Parathyroid adenoma (tissue), 2 donors: ENCODE measurements around the gene INSM2.
A peak's percentile ranks its signal among the peaks of the same experiment; 100 is the strongest.

ENCODE experiments used
- H2AFZ ChIP-seq: fragments of 300-600 bp; sonication (generic); one replicate; pipeline ENCODE4 v1.7.0; 2017; ENCODE audit warnings: antibody characterized with exemption, mild to moderate bottlenecking
- H3K27ac ChIP-seq: fragments of 300-600 bp; sonication (generic); one replicate; pipeline ENCODE4 v1.7.0; 2017
- H3K27me3 ChIP-seq: fragments of 300-600 bp; sonication (generic); one replicate; pipeline ENCODE4 v1.7.0; 2017; ENCODE audit warnings: low read length; ENCODE audit not compliant: control insufficient read depth, insufficient read depth
- H3K36me3 ChIP-seq: fragments of 300-600 bp; sonication (generic); one replicate; pipeline ENCODE4 v1.7.0; 2017; ENCODE audit warnings: low read length; ENCODE audit not compliant: control insufficient read depth, insufficient read depth
- H3K4me1 ChIP-seq: fragments of 300-600 bp; sonication (generic); one replicate; pipeline ENCODE4 v1.7.0; 2017; ENCODE audit warnings: control low read depth
- H3K4me2 ChIP-seq: fragments of 300-600 bp; sonication (generic); one replicate; pipeline ENCODE4 v1.7.0; 2017; ENCODE audit warnings: low read length
- H3K4me3 ChIP-seq: fragments of 300-600 bp; sonication (generic); one replicate; pipeline ENCODE4 v1.7.0; 2017; ENCODE audit warnings: low read depth, low read length
- H3K79me2 ChIP-seq: fragments of 300-600 bp; sonication (generic); one replicate; pipeline ENCODE4 v1.7.0; 2017; ENCODE audit warnings: control low read depth
- H3K9ac ChIP-seq: fragments of 300-600 bp; sonication (generic); one replicate; pipeline ENCODE4 v1.7.0; 2017; ENCODE audit warnings: mild to moderate bottlenecking
- H3K9me3 ChIP-seq: fragments of 300-600 bp; sonication (generic); one replicate; pipeline ENCODE4 v1.7.0; 2017; ENCODE audit warnings: low read length; ENCODE audit not compliant: control insufficient read depth
- TF ChIP-seq, protein P1 (sequence below): fragments of 300-600 bp; sonication (generic); IDR thresholded peaks from one replicate; pipeline ENCODE4 v1.7.0; 2017; ENCODE audit warnings: antibody characterized with exemption, mild to moderate bottlenecking
- donor health status: primary hyperparathyroidism.

The INSM2 gene, protein sequence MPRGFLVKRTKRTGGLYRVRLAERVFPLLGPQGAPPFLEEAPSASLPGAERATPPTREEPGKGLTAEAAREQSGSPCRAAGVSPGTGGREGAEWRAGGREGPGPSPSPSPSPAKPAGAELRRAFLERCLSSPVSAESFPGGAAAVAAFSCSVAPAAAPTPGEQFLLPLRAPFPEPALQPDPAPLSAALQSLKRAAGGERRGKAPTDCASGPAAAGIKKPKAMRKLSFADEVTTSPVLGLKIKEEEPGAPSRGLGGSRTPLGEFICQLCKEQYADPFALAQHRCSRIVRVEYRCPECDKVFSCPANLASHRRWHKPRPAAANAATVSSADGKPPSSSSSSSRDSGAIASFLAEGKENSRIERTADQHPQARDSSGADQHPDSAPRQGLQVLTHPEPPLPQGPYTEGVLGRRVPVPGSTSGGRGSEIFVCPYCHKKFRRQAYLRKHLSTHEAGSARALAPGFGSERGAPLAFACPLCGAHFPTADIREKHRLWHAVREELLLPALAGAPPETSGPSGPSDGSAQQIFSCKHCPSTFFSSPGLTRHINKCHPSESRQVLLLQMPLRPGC

DNA sequence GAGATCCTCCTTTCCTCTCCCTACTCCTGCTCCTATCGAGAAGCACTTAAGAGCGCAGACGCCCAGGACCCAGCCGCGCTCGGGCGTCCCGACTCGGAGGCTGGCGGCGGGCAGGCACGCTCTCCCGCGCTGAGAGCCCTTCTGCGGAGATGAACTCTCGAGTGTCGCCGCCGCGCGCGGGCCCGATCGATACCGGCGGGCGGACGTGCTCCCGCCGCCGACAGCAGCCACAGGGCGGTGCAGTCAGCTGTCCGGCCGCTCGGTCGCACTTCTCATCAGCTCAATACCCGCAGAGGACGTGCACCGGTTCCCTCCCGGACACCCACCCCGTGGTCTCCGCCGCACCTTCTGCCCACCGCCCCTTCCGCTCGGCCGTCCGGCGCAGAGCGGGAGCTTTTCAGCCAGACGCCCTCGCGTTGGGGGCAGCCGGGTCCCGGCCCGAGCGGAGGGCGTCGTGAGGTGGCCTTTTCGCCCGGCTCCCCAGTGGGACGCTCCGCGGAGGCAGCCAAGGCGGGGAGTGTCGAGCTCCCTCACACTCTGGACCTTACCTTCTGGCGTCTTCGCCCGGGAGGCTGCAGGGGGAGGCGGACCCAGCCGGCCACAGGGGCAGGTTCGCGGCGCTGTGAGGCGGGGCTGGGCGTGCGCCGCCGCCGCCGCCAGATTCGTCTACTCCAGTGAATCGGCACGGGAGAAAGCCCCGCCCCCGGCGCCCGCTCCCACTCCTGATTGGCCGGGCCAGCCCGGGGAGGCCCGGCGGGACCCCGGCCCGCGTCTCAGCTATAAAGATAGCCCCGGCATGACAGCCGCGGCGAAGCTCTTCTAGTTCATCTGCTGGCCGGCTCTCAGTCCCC is at the start of gene INSM2:
TSS of gene INSM2 (plus strand) at position 808 of the 851 bp plus-strand sequence. CDS start 89 bp downstream, outside the sequence.
- no peaks in the 10 kb centered on the region for H3K4me1 ChIP-seq
- peak within 1 kb of the TSS; percentile 76 for H3K27ac ChIP-seq
- TF ChIP-seq, protein P1, sequence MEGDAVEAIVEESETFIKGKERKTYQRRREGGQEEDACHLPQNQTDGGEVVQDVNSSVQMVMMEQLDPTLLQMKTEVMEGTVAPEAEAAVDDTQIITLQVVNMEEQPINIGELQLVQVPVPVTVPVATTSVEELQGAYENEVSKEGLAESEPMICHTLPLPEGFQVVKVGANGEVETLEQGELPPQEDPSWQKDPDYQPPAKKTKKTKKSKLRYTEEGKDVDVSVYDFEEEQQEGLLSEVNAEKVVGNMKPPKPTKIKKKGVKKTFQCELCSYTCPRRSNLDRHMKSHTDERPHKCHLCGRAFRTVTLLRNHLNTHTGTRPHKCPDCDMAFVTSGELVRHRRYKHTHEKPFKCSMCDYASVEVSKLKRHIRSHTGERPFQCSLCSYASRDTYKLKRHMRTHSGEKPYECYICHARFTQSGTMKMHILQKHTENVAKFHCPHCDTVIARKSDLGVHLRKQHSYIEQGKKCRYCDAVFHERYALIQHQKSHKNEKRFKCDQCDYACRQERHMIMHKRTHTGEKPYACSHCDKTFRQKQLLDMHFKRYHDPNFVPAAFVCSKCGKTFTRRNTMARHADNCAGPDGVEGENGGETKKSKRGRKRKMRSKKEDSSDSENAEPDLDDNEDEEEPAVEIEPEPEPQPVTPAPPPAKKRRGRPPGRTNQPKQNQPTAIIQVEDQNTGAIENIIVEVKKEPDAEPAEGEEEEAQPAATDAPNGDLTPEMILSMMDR = no peak
- H3K9me3 ChIP-seq = no peaks in the 10 kb centered on the region
- H3K79me2 ChIP-seq = no peaks in the 10 kb centered on the region
- H3K27me3 ChIP-seq = peaks cover 10% of the 10 kb centered on the region
- H3K4me2 ChIP-seq = peak within 1 kb of the TSS; percentile 60
- no peak within 1 kb of the TSS for H3K4me3 ChIP-seq
- peak within 1 kb of the TSS; percentile 8 for H3K9ac ChIP-seq
- H3K36me3 ChIP-seq = no peaks in the 10 kb centered on the region
- H2AFZ ChIP-seq = peak within 1 kb of the TSS; percentile 97

DNA sequence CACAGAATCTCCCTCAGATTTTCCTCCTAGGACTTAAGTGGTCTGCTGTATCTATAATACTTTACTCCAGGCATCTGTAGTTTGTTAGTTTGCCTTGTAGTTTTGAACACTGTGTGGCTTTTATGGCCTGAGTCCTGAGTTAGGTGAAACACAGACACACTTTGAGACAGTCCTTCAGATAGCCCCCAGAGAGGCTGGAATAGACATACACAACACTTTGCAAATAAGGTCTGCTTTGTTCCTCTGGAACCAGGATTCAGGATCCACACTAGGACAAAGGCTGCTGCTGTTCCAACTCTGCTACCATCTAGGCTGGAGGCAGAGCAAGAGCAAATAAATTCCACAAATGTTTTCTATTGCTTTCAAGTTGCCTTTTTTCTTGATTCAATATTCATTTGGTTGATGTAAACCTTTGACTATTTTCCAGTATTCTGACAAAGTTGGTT is 41.4 kb upstream of the INSM2 start:
- Histone ChIP-seq H3K9ac (no peak overlapping the region), H3K9me3 (no peaks in the 10 kb centered on the region), H3K4me1 (no peaks in the 10 kb centered on the region), H3K79me2 (no peaks in the 10 kb centered on the region), H3K4me2 (no peak overlapping the region), H3K36me3 (no peaks in the 10 kb centered on the region), H3K4me3 (no peak overlapping the region), H3K27ac (no peak overlapping the region), H3K27me3 (no peaks in the 10 kb centered on the region), H2AFZ (no peak overlapping the region)
- TF ChIP-seq, protein P1 = no peak

DNA sequence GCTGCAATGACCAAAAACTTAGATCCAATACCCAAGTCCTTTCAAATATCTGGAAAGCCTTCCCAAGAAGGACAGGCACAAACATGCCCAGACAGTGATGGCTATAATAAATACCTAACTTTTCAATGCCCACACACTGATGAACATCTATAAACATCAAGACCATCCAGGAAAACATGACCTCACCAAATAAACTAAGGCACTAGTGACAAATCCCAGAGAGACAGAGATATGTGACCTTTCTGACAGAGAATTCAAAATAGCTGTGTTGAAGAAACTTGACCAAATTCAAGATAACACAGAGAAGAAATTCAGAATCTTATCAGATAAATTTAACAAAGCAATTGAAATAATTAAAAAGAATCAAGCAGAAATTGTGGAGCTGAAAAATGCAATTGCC is 38.7 kb upstream of the INSM2 start:
- TF ChIP-seq, protein P1 = no peak
- H3K27ac ChIP-seq = no peak overlapping the region
- no peaks in the 10 kb centered on the region for H3K79me2 ChIP-seq
- no peaks in the 10 kb centered on the region for H3K27me3 ChIP-seq
- H3K4me1 ChIP-seq = no peaks in the 10 kb centered on the region
- no peaks in the 10 kb centered on the region for H3K9me3 ChIP-seq
- no peak overlapping the region for H3K9ac ChIP-seq
- no peak overlapping the region for H3K4me2 ChIP-seq
- no peak overlapping the region for H2AFZ ChIP-seq
- no peak overlapping the region for H3K4me3 ChIP-seq
- no peaks in the 10 kb centered on the region for H3K36me3 ChIP-seq

DNA sequence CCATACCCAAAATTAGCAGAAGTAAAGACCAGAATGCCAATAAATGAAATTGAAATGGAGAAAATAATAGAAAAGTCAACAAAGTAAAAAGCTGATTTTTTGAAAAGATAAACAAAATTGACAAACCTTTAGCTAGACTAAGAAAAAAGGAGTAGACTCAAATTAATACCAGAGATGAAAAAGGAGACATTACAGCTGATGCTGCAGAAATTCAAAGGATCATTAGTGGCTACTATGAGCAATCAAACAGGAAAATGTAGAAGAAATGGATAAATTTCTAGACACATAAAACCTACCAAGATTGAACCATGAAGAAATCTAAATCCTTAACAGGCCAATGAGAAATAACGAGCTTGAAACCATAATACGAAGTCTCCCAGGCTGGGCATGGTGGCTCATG is 34.8 kb upstream of the INSM2 start:
- no peak overlapping the region for H3K27ac ChIP-seq
- TF ChIP-seq, protein P1 = no peak
- no peaks in the 10 kb centered on the region for H3K27me3 ChIP-seq
- no peak overlapping the region for H3K4me2 ChIP-seq
- no peak overlapping the region for H2AFZ ChIP-seq
- H3K36me3 ChIP-seq = no peaks in the 10 kb centered on the region
- H3K9ac ChIP-seq = no peak overlapping the region
- no peaks in the 10 kb centered on the region for H3K4me1 ChIP-seq
- H3K4me3 ChIP-seq = no peak overlapping the region
- H3K79me2 ChIP-seq = no peaks in the 10 kb centered on the region
- no peaks in the 10 kb centered on the region for H3K9me3 ChIP-seq
